H9 (cell line): ENCODE measurements around the gene CTDSPL2. TPM values are rescaled to one million over a fixed set of nuclear protein-coding genes. Genes with fewer than 3 reads are reported as not detected.

Experiments
- DNase-seq: peaks from one replicate; pipeline ENCODE4 v3.0.0-alpha.2; 2017
- H2AFZ ChIP-seq: one replicate; pipeline ENCODE4 v1.6.1; 2013; ENCODE audit warnings: mild to moderate bottlenecking, low read length, control low read depth, moderate library complexity
- H2AK5ac ChIP-seq: 2 replicates; pipeline ENCODE4 v1.6.1; 2013; ENCODE audit warnings: low read length, control low read depth, mixed read lengths; ENCODE audit not compliant: insufficient read length
- H2BK120ac ChIP-seq: one replicate; pipeline ENCODE4 v1.6.1; 2013; ENCODE audit warnings: low read depth, mild to moderate bottlenecking, low read length, control low read depth, inconsistent platforms; ENCODE audit not compliant: poor library complexity, severe bottlenecking
- H2BK12ac ChIP-seq: 2 replicates; pipeline ENCODE4 v1.6.1; 2013; ENCODE audit warnings: low read length, control low read depth, mixed read lengths, low read depth; ENCODE audit not compliant: insufficient read length
- H2BK15ac ChIP-seq: 2 replicates; pipeline ENCODE4 v1.6.1; 2013; ENCODE audit warnings: low read depth, low read length, control low read depth
- H2BK20ac ChIP-seq: one replicate; pipeline ENCODE4 v1.6.1; 2013; ENCODE audit warnings: low read depth, mild to moderate bottlenecking, low read length, control low read depth, inconsistent platforms; ENCODE audit not compliant: poor library complexity, severe bottlenecking
- H2BK5ac ChIP-seq: 2 replicates; pipeline ENCODE4 v1.6.1; 2013; ENCODE audit warnings: low read length, control low read depth, mixed read lengths; ENCODE audit not compliant: insufficient read length
- H3K14ac ChIP-seq: 2 replicates; pipeline ENCODE4 v1.6.1; 2013; ENCODE audit warnings: low read length, control low read depth; ENCODE audit not compliant: insufficient read depth
- H3K18ac ChIP-seq: 2 replicates; pipeline ENCODE4 v1.6.1; 2013; ENCODE audit warnings: low read depth, mild to moderate bottlenecking, mixed read lengths, low read length, control low read depth; ENCODE audit not compliant: insufficient read length
- H3K23ac ChIP-seq: 2 replicates; pipeline ENCODE4 v1.6.1; 2013; ENCODE audit warnings: low read length, control low read depth, mixed read lengths, low read depth; ENCODE audit not compliant: insufficient read length
- H3K23me2 ChIP-seq: 2 replicates; pipeline ENCODE4 v1.6.1; 2013; ENCODE audit warnings: low read depth, mild to moderate bottlenecking, mixed read lengths, low read length, control low read depth; ENCODE audit not compliant: insufficient read length, poor library complexity, severe bottlenecking
- H3K27ac ChIP-seq: 2 replicates; pipeline ENCODE4 v1.5.1; 2013; ENCODE audit warnings: low read length, control low read depth, mixed read lengths, low read depth; ENCODE audit not compliant: insufficient read length
- H3K27me3 ChIP-seq: 2 replicates; pipeline ENCODE4 v1.6.1; 2013; ENCODE audit warnings: low read length, control low read depth, inconsistent platforms; ENCODE audit not compliant: insufficient read depth
- H3K4ac ChIP-seq: 2 replicates; pipeline ENCODE4 v1.6.1; 2013; ENCODE audit warnings: low read depth, mild to moderate bottlenecking, control low read depth, inconsistent platforms, low read length, moderate library complexity
- H3K4me1 ChIP-seq: 2 replicates; pipeline ENCODE4 v1.6.1; 2013; ENCODE audit warnings: low read length, control low read depth, inconsistent platforms; ENCODE audit not compliant: insufficient read depth
- H3K4me2 ChIP-seq: 2 replicates; pipeline ENCODE4 v1.6.1; 2013; ENCODE audit warnings: low read length, control low read depth, mixed read lengths; ENCODE audit not compliant: insufficient read length, insufficient read depth
- H3K56ac ChIP-seq: 2 replicates; pipeline ENCODE4 v1.6.1; 2013; ENCODE audit warnings: low read depth, mild to moderate bottlenecking, mixed read lengths, low read length, control low read depth; ENCODE audit not compliant: insufficient read length
- H3K79me1 ChIP-seq: 2 replicates; pipeline ENCODE4 v1.6.1; 2013; ENCODE audit warnings: low read depth, mild to moderate bottlenecking, moderate library complexity, low read length, control low read depth, inconsistent platforms; ENCODE audit not compliant: insufficient read depth, poor library complexity, severe bottlenecking
- H3K79me2 ChIP-seq: 2 replicates; pipeline ENCODE4 v1.6.1; 2013; ENCODE audit warnings: low read length, control low read depth, inconsistent platforms; ENCODE audit not compliant: insufficient read depth
- H3K9ac ChIP-seq: 2 replicates; pipeline ENCODE4 v1.6.1; 2013; ENCODE audit warnings: low read length, control low read depth, mixed read lengths; ENCODE audit not compliant: insufficient read length; ENCODE audit errors: extremely low read depth
- H3K9me3 ChIP-seq: one replicate; pipeline ENCODE4 v1.6.1; 2013; ENCODE audit warnings: low read depth, low read length, inconsistent platforms; ENCODE audit not compliant: control insufficient read depth
- H3T11ph ChIP-seq: one replicate; pipeline ENCODE4 v1.6.1; 2013; ENCODE audit warnings: mild to moderate bottlenecking, low read length, control low read depth, inconsistent platforms
- H4K20me1 ChIP-seq: one replicate; pipeline ENCODE4 v1.6.1; 2013; ENCODE audit not compliant: control insufficient read depth, insufficient read length, insufficient read depth
- H4K5ac ChIP-seq: 2 replicates; pipeline ENCODE4 v1.6.1; 2013; ENCODE audit warnings: low read depth, mild to moderate bottlenecking, mixed read lengths, low read length, control low read depth; ENCODE audit not compliant: insufficient read length
- H4K8ac ChIP-seq: replicated peaks from 2 replicates; pipeline ENCODE4 v1.6.1; 2013; ENCODE audit warnings: low read length, control low read depth, mixed read lengths, low read depth; ENCODE audit not compliant: insufficient read length
- H4K91ac ChIP-seq: 2 replicates; pipeline ENCODE4 v1.6.1; 2013; ENCODE audit warnings: low read depth, mild to moderate bottlenecking, moderate library complexity, mixed read lengths, low read length, control low read depth; ENCODE audit not compliant: insufficient read length
- H3K27ac Mint-ChIP-seq, 3 experiments: 2 replicates in 2 of 3; 3 replicates in 1 of 3; pipeline ENCODE4 v1.8.0; 2020 to 2021; ENCODE audit warnings: mixed read lengths in 3 of 3, mild to moderate bottlenecking in 1 of 3, moderate library complexity in 1 of 3
- H3K27me3 Mint-ChIP-seq: 2 replicates; pipeline ENCODE4 v1.8.0; 2021; ENCODE audit warnings: low read depth, mild to moderate bottlenecking, moderate library complexity, mixed read lengths
- H3K36me3 Mint-ChIP-seq, 3 experiments: 2 replicates in 2 of 3; 3 replicates in 1 of 3; pipeline ENCODE4 v1.8.0; 2020 to 2021; ENCODE audit warnings: low read depth in 3 of 3, mixed read lengths in 3 of 3; ENCODE audit not compliant: insufficient read depth in 1 of 3
- H3K4me1 Mint-ChIP-seq, 2 experiments: 2 replicates each; pipeline ENCODE4 v1.8.0; 2020; ENCODE audit warnings: mixed read lengths in 2 of 2
- H3K4me3 Mint-ChIP-seq, 2 experiments: 2 replicates in 1 of 2; 3 replicates in 1 of 2; pipeline ENCODE4 v1.8.0; 2020 to 2021; ENCODE audit warnings: mild to moderate bottlenecking in 2 of 2, mixed read lengths in 2 of 2, moderate library complexity in 1 of 2
- H3K9me3 Mint-ChIP-seq, 2 experiments: 2 replicates in 1 of 2; 3 replicates in 1 of 2; pipeline ENCODE4 v1.8.0; 2020; ENCODE audit warnings: mild to moderate bottlenecking in 2 of 2, mixed read lengths in 2 of 2, moderate library complexity in 1 of 2
- WGBS: extraction: QIAGEN DNeasy Blood & Tissue Kit; methylation state at CpG from one replicate; pipeline ENCODE4 v1.1.7; 2013; ENCODE audit warnings: missing lambda C conversion rate, low lambda C conversion rate, mixed read lengths; ENCODE audit not compliant: insufficient read length; ENCODE audit errors: extremely low coverage; 5-methylcytosine and 5-hydroxymethylcytosine counted together
- total RNA-seq: library from RNA; stranded (reverse); gene quantifications from 2 replicates; pipeline ENCODE4 v1.2.1, GENCODE V29; 2021
- TF ChIP-seq, protein P1 (sequence below): fragments of 200-600 bp; sonication (generic); conservative IDR thresholded peaks from 3 replicates; pipeline ENCODE4 v1.8.0; 2021; ENCODE audit warnings: antibody characterized with exemption, mild to moderate bottlenecking

CTDSPL2 gene
- total RNA-seq, 1 experiment from 2014 or later, result 78.8 TPM

DNA sequence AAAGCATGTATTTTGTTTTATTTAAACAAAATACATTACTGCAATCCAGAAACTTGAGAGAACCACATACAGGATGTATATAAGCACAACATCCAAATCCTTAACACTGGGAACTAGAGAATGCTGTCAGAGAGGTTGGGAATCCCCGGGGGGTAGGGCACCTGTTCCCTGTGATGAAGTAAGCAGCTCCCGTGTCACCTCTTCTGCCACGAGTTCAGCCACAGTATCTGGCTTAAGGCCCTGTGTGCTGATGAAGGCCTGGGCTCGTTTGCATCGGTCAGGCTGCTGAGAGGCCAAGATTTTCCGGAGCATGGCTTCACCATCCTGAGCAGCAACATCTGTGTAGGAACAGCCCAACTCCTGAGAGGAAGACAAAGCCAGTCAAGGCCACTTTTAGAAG is 146.0 kb downstream of the CTDSPL2 start:
- H4K20me1 ChIP-seq, result no peaks in the 10 kb centered on the region
- H2BK20ac ChIP-seq, result no peak overlapping the region
- Mint-ChIP-seq H3K36me3 (peaks cover 18 to 42% (median 37%) of the 10 kb centered on the region in 3 experiments; a peak in 6 of 7 replicates), H3K4me3 (no peak overlapping the region), H3K27ac (no peak overlapping the region), H3K27me3 (no peaks in the 10 kb centered on the region), H3K9me3 (no peaks in the 10 kb centered on the region), H3K4me1 (no peaks in the 10 kb centered on the region)
- no peak overlapping the region for H3K27ac ChIP-seq
- no peak overlapping the region for H2BK15ac ChIP-seq
- H3K4ac ChIP-seq, result no peak overlapping the region
- no peak overlapping the region for H3K23ac ChIP-seq
- no CpG with 5 or more reads among the region's 6 CpGs for WGBS
- H3K56ac ChIP-seq, result no peak overlapping the region
- no peak overlapping the region for H2BK120ac ChIP-seq
- H2BK12ac ChIP-seq, result no peak overlapping the region
- H3K79me2 ChIP-seq, result no peaks in the 10 kb centered on the region
- H3K4me2 ChIP-seq, result no peak overlapping the region
- peaks cover 2% of the 10 kb centered on the region for H3K79me1 ChIP-seq
- H4K91ac ChIP-seq, result no peak overlapping the region
- TF ChIP-seq, protein P1, sequence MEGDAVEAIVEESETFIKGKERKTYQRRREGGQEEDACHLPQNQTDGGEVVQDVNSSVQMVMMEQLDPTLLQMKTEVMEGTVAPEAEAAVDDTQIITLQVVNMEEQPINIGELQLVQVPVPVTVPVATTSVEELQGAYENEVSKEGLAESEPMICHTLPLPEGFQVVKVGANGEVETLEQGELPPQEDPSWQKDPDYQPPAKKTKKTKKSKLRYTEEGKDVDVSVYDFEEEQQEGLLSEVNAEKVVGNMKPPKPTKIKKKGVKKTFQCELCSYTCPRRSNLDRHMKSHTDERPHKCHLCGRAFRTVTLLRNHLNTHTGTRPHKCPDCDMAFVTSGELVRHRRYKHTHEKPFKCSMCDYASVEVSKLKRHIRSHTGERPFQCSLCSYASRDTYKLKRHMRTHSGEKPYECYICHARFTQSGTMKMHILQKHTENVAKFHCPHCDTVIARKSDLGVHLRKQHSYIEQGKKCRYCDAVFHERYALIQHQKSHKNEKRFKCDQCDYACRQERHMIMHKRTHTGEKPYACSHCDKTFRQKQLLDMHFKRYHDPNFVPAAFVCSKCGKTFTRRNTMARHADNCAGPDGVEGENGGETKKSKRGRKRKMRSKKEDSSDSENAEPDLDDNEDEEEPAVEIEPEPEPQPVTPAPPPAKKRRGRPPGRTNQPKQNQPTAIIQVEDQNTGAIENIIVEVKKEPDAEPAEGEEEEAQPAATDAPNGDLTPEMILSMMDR, result no peak
- H3K27me3 ChIP-seq, result no peaks in the 10 kb centered on the region
- no peak overlapping the region for H3K14ac ChIP-seq
- H2AFZ ChIP-seq, result no peak overlapping the region
- H4K5ac ChIP-seq, result no peak overlapping the region
- no peak overlapping the region for H3K9ac ChIP-seq
- H3K23me2 ChIP-seq, result no peaks in the 10 kb centered on the region
- no peak overlapping the region for H4K8ac ChIP-seq
- no peak for DNase-seq
- no peaks in the 10 kb centered on the region for H3K9me3 ChIP-seq
- no peak overlapping the region for H3K18ac ChIP-seq
- H3T11ph ChIP-seq, result no peak overlapping the region
- no peak overlapping the region for H2BK5ac ChIP-seq
- no peak overlapping the region for H2AK5ac ChIP-seq
- H3K4me1 ChIP-seq, result no peaks in the 10 kb centered on the region
